GM21786 (cell line): ENCODE data around the gene IQGAP2.

Source experiments
- ATAC-seq: cut with Tn5 transposase; IDR thresholded peaks from one replicate; pipeline ENCODE4 v1.9.1; 2021; ENCODE audit not compliant: unreplicated experiment

Gene IQGAP2

DNA sequence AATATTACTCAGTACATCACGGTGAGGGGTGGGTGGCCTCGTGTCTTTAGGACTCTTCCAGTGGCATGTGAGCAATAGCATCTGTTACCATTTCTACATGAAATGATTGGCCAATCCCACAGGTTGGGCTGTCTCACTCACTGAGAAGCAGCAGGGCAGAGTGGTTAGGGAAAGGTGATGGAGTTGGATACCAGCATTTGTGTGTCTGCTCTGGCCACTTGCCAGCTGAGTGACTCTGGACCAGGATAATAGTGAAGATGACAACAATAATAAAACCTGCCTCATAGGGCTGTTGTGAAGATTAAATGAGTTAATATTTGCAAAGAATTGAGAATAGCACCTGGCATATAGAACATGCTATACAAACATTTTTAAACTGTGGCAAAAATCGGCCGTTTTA lies 42.0 kb downstream of the IQGAP2 start:
- ATAC-seq: no peak

DNA sequence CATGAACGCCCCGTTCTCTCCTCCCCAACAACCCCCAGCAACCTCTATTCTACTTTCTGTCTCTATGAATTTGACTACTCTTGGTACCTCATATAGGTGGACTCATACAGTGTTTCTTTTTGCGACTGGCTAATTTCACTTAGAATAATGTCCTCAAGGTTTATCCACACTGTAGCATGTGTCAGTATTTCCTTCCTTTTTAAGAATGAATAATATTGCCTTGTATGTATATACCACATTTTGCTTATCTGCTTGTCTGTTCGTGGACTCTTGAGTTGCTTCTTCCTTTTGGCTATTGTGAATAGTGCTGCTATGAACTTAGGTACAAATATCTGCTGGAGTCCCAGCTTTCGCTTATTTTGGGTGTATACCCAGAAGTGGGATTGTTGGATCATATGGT lies 42.7 kb downstream of the IQGAP2 start:
- ATAC-seq: no peak

DNA sequence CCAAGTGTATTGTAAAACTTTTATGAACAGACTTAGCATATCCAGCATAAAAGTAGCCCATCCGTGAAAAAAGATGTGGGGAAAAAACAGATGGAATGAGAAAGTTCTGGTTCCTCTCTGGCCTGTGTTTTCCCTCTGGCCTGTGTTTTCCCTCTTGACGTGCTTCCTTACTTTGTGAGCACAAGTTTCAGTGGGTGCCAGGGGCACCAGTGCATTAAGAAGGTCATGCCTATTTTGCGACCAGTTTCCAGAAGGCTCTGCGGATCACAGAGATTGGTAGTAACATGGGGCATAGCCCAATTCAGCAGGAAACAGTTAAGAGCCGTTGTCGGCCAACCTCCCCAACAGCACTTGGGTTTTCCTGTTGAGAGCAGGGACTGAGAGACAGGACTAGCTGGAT lies 43.7 kb downstream of the IQGAP2 start:
- no peak for ATAC-seq

DNA sequence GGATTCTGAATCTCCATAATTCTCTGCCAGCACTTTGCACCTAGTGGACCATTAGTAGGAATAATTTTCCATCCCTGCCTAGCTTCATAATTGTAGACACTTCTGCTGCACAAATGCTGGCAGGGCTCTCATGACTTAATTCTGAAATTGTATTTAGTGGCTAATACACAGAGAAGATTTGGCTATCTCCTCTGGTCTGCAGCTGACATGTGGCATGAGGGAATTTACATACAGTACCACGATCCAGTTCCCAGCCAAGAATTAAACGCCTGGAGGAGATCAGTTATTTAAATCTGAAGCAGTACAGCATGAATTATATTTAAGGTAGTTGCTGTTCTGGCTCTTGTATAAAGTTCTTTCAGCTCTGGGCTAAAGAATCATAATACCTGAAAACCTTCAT lies 46.5 kb downstream of the IQGAP2 start:
- ATAC-seq: no peak

DNA sequence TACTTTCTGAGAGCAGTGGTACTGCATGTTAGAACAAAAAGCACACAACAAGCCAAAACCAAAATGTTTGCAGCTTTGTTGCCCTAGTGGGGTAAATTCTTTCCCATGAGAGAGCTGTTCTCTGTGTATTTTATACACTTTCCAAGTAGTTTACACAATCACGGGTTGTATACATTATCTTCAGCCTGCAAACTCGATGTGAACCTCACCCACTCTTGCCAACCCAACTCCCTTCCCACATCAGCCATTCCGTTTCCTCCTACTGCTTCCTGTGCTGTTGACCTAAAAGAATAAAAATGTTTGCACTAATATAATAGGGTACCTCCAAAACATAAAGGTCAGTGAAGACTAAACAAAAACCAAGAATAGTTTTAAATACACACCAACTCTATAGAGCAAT lies 47.0 kb downstream of the IQGAP2 start:
- ATAC-seq: no peak

DNA sequence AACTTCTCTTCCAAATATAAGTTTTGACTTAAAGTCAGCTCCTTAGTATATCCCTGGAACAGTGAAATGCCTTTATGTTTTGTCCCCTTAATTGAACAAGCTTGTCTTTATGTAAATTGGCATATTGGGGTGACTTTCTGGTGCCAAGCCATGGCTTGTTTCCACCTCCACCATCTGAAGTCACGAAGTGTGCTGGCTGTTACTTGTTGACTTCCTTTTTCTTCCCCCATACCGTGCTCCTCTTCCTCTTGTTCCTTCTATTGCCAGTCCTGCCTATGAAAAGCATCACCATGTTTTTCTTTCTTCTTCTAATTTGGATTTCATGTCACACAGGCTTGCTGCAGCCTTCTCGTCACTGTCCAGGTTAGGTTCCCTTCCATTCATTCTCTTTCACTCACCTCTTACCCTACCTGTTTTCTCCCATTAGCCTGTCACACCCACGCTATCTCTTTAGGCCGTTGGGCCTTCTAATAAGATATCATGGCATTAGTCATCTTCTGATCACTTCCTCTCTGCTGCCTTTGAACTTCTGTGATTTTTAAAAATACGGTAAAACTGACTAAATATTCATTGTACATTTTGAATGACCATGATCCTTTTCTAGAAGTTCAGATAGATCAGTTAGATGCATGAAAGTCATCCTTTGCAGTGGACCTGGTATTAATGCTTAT lies 48.1 kb downstream of the IQGAP2 start:
- ATAC-seq: no peak

DNA sequence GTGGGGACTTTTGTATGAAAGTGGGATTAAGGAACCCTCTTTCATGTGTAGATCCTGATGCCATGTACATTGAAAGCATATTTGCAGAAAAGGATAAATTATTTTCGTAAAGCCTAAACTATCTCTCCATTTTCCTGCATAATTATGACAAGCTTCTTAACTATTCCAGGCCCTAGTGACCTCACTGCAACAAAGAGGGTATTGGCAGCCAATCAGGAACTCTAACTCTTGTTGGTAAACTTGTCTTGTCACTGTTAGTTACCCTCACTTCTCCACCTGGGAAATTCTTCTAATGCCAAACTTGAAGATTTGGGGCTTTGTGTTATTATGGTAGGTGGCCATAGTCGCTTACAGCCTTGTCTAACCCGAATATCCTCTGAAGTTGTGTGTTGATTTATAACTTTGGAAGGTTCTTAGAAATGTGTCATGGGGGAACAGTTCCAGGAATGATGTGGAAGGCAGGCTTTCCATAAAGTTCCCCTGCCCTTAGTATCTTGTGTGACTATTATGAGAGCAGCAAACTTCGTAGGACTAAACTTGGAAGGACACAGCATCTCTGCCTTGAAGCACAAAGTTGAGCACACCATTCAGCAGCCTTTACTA lies 52.5 kb downstream of the IQGAP2 start:
- no peak for ATAC-seq

DNA sequence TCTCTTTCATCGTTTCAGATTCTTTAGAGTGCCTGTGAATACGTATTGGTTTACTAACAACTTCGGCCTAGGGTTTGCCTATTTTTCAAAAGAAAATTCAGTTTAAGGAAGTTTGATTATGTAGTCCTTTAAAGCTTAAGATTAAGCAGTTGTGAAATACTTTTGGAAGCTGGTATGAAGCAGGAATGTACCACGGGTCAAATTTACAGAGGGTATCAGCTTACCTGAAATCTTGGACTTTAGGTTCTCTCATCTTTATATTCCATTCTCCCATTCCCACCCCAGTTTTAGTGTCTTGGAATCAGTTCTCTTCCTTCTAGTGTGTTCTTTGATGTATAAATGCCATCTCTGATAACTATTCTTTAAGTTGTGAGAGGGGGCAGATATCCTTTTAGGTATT lies 53.2 kb downstream of the IQGAP2 start:
- ATAC-seq: no peak

DNA sequence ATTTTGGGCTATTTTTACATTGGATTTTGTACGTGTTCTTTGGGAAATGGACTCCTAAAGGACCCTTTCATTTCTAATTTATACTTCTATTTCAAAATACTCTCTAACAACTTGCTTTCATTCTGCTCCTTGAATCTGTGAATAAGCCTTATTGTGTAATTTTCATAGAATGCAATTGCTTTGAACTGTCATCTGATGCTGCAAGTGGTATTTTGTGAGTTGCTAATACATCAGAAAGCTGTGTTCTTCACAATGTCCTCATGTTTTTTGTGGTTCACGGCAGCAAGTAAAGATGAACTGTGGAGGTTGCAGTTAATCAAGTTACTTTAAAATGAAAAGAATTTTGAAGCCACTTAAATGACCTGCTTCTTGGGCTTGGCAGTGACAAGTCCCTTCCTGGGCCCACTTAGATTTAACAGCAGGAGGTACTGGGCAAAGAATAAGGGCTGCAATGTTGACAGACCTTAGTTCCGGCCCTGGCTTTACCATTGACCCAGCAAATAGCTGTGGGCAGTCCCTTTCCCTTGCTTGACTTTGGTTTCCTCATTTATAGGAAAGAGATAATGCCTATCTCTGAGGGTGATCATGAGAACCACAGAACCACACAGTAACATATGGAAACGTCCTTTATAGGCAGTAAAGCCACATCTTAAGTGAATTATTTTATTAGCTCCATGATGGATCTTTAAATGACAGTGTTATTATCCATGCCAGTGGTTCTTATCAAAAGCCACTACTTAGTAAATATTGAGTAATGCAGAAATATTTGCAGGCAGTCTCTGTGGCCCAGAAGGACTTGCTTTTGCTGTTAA lies 54.8 kb downstream of the IQGAP2 start:
- no peak for ATAC-seq

DNA sequence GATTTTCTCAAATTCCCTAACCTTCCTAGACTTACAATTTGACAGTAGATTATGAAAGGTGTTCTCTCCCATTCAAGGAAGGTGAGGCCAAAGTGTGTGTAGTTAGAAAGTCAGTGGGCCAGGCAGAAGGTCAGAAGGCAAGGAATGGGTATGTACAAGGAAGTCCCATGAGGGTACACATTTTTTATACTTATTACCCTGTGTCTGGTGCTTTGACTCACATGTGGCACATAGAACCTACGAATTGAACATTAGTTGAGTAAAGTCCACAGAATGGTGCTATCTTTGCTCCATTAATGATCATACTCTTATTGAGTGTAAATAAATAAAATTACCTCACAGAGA lies 55.4 kb downstream of the IQGAP2 start:
- no peak for ATAC-seq

DNA sequence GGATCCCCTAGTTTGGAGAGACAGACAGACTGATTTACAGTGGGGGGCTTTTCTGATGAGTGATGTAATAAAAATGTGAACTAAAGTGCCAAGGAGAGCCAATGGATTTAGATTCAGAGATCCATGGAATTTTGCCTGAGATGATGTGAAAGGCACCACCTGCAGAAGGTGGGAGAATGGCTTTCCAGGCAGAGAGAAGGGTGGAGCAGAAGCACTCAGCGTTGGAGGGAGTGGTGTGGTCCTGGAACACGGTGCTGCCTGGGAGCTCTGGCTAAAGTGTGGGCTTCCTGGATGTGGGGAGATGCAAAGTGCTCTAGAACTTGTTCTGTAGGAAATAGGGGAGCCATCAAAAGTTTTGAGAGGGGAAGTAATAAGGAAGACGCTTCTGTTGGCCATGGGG lies 57.0 kb downstream of the IQGAP2 start:
- ATAC-seq: no peak

DNA sequence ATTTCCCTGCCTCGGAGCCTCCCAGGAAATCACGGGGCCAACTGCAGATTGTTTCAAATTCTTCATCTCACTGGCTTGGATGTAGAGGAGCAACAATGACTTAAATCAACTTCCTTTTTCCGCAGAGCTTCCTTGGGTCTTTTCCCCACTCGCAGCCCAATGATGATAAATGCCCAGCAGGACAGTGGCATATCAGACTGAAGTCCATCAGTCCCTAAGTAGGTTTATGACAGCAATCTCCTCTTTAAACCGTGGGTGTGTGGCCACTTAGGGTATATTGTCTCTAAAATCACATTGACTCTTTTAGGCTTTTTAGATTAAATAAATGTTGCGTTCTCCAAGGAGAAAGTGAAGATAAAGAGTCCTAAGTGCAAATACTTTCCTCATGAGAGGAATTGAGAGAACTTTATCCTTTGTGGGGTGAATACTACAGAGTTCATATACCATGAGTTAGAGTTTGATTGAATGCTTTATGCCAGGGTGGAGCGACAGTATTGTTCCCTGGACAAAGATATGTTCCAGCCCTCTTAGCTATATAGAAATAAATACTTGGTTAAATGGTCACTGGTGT lies 59.1 kb downstream of the IQGAP2 start:
- no peak for ATAC-seq

DNA sequence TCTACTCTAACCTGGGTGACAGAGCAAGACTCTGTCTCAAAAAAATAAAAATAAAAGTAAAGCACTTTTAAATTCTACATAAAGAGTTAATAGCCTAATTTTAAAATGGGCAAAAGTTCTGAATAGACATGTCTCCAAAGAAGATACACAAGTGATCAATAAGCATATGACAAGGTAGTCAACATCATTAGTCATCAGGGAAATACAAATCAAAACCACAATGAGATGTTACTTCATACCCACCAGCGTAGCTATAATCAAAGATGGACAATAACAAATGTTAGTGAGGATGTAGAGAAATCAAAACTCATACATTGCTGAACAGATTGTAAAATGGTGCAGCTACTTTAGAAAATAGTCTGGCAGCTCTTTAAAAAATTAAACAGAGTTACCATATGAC lies 64.1 kb downstream of the IQGAP2 start:
- ATAC-seq: no peak

DNA sequence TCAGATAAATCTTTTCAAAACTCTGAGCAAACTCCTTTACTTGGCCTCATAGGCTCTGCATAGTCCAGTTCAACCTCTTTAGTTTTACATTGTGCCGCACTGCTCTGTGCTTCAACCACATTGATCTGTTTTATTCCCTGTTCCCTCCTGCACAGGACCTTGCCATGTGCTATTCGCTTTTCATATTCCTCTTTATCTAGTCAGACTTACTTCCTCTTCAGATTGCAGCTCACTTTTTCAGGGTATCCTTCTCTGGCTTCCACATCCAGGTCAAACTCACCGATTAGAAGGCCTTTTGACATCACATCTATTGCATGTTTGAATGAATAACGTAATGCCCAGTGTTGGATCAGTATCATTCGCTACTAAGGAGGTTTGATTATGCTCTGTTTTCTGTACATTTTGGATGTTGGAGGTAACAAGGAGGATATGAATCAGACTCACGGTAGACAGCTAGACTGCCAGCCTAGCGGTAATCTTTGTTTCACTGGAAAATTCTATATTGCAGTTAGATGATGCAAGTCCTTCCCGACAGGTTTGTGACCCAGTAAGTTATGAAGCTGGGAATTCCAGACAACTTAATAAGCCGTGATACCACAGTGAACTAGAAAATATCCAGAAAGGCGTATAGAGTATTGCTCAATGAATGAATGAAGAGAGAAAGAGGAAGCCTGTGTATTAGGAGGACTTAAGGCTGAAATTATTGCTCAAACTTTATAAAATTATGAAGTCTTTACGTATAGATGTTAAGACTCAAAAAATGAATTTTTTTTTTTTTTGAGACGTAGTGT lies 65.7 kb downstream of the IQGAP2 start:
- no peak for ATAC-seq

DNA sequence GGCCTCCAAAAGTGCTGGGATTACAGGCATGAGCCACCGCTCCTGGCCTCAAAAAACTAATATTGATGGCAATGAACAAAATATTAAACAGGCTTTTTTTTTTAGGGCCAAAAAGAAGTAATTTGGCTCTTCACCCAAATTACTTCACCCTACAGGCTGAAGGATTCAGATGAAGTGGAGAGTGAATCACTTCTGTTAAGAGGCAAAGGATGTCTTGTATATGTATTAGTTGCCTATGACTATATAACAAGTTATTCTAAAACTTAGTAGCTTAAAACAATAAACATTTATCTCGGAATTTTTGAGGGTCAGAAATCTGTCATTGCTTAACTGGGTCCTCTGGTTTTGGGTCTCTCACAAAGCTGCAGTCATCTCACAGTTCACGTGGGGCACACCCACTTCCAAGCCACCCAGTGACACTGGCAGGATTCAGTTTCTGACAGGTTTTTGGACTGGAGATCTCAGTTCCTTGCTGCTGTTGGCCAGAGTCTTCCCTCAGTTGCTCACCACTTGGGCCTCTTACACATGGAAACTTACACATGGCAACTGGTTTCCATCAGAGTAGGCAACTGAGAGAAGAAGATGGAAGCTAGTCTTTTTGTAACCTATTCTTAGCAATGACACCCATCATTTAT lies 66.7 kb downstream of the IQGAP2 start:
- ATAC-seq: no peak

DNA sequence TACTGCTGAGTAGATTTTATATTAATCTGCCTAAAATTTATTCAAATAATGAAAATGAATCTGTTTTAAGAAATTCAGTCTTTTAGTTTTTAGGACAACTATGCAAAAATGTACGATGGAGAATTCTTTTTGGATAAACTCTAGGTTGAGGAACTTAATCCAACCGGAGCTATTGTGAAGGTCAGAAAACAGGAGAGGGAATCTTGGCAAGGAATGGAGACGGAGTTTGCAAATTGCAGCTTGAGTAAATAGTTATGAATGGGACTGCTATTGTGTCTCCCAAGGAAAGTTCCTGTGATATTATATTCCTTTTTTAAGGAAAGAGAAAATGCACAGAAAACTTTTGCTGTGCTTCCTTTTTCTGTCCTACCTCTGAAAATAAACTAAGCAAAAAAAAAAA lies 67.9 kb downstream of the IQGAP2 start:
- no peak for ATAC-seq

DNA sequence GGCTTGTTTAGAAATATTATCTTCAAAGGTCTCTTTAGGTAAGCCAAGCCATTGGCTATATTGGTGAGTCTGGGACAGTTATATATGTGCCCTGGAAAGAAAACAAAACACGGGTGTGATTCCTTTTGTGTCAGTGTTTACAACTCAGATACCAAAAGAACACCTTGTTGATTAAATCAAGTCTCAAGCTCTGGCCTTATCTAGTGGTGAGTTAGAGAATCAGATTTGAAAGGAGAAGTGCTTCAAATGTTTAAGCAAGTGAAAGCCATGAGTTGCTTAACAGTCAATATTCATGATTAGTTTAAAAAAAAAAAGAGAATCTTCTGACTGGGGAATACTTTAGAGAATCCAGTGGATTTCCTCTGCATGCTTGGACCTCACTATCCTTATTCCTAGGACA lies 68.3 kb downstream of the IQGAP2 start:
- no peak for ATAC-seq

DNA sequence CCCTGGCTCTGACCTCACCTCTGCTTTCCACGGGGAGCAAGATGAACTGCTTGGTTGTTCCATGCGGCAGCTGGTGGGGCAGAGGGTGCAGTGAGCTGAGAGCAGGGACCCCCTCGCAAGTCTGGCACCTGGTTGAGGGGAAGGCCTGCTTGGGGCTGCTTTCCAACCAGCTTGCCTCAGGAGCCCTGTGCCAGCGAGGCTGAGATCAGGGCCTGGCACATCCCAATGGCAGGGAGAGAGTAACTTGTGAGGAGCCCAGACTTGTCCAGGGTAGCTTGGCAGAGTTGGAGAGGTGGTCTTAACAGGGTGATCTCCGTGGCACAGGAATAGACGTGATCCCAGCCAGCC lies 68.9 kb downstream of the IQGAP2 start:
- ATAC-seq: no peak

DNA sequence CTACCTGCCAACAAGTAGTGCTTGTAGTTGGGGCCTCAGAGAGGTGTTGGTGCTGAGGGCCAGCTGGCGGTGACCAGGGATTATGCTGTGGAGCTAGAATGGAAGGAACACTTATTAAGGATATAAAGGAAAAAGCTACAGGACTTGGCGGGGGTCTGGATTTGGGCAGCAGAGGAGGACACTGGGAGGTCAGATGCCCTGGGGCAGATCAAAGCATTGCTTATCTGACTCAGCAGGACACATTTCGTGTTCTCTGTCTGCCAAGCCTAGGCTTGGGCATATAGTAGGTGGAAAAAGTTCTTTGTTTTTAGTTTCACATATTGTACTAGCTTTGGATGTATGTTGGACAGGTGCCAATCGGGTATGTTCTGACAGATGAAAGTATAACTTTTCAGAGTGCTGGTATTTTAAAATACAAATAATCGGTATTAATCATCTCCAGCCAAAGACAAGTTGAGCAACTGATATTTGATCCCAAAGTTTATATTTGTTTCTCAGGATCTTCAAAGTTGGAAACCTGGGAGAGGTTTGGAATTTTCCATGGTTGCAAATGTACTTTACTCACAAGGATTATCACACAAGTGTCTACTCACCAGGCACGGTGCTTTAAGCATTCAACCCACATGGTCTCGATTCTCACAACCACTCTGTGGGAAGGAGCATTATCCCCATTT lies 69.4 kb downstream of the IQGAP2 start:
- no peak for ATAC-seq

DNA sequence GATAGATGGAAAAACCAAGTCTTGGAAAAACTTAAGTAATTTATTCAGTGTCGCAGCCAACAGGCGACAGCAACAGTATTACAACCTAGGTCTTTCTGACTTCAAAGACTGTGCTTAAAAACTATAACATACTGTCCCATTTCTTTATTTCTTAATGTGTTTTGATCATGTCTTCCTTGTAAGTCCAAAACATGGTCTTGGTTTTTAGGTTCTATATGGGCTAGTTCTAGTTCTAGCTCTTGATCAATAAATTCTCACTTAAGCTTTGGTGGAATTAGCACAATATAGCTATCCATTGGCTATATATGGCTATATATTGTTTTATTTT lies 69.9 kb downstream of the IQGAP2 start:
- no peak for ATAC-seq

DNA sequence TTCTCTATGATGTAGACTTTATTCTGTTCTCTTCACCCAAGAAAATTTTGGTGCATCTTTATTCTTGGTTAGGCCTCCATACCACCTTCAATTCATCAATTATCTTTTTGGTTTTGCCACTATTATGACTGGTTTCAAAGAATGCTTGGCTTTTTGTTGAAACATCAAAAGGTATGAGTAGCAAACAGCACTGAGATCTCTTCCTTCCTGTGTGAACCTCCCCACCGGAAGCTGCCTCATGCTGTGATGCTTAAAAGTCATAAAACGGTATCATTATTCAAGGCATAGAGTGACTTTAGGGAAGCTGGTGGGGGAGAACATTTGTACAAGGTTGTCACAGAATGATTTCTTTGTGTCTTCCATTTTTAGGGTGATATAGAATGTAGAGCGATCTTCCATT lies 70.6 kb downstream of the IQGAP2 start:
- no peak for ATAC-seq
